ENCODE data around the gene CGA.

DNA sequence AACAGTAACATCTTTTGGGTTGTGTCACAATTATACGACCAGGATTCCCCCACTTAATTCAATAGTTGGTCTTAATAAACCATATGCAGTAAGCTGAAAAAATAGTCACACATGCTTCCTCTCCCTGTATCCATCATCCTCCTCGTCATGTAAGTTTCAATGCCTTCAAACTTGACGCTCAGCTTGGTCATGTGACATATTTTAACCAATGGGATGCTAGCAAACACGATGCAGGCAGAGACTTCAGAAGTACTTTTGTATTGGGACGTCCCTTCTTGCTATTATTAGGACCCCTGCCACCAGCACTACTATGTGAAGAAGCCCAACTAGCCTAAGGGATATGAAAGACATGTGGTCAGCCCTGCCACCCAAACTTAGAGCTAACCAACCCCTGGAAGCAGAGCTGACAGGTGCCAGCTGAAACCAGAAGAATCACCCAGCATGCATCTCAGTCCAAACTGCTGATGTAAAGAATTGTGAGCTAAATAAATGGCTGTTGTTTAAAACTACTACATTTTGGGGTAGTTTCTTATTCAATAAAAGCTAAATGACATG, 49.3 kb downstream of the CGA start:
- TF ChIP-seq, protein P1, sequence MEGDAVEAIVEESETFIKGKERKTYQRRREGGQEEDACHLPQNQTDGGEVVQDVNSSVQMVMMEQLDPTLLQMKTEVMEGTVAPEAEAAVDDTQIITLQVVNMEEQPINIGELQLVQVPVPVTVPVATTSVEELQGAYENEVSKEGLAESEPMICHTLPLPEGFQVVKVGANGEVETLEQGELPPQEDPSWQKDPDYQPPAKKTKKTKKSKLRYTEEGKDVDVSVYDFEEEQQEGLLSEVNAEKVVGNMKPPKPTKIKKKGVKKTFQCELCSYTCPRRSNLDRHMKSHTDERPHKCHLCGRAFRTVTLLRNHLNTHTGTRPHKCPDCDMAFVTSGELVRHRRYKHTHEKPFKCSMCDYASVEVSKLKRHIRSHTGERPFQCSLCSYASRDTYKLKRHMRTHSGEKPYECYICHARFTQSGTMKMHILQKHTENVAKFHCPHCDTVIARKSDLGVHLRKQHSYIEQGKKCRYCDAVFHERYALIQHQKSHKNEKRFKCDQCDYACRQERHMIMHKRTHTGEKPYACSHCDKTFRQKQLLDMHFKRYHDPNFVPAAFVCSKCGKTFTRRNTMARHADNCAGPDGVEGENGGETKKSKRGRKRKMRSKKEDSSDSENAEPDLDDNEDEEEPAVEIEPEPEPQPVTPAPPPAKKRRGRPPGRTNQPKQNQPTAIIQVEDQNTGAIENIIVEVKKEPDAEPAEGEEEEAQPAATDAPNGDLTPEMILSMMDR (IDR thresholded peaks at IDR 0.05; ENCODE audit: low read length) = no peak
- no peak for TF ChIP-seq EZH2 (IDR thresholded peaks at IDR 0.05; ENCODE audit: borderline replicate concordance, low read length)
